Measurements from ENCODE around the gene CACFD1.

Gene CACFD1

GRCh38 chr9:133477461-133477860, 17.7 kb downstream of the CACFD1 start:
- TF ChIP-seq CSDC2 (CRISPR knock-in tag; IDR thresholded peaks at IDR 0.05) (no peak), CREB5 (CRISPR knock-in tag; IDR thresholded peaks at IDR 0.05; ENCODE audit: low read depth) (no peak), GLIS3 (CRISPR knock-in tag; IDR thresholded peaks at IDR 0.05) (no peak), ZNF70 (CRISPR knock-in tag; IDR thresholded peaks at IDR 0.05) (no peak), ESRRG (CRISPR knock-in tag; IDR thresholded peaks at IDR 0.05) (no peak), ISL1 (CRISPR knock-in tag; IDR thresholded peaks at IDR 0.05) (no peak), BACH2 (CRISPR knock-in tag; IDR thresholded peaks at IDR 0.05; ENCODE audit: borderline replicate concordance) (no peak)
- no peak for ATAC-seq

- TF ChIP-seq PPARA (CRISPR knock-in tag; IDR thresholded peaks at IDR 0.05; ENCODE audit: borderline replicate concordance) (no peak), OSR1 (CRISPR knock-in tag; IDR thresholded peaks at IDR 0.05) (no peak)
- ATAC-seq = peak; percentile 38
Observed at GRCh38 chr9:133477992-133478850, 18.4 kb downstream of the CACFD1 start.

- ATAC-seq = peak; percentile 100
Observed at GRCh38 chr9:133478851-133479711, 19.3 kb downstream of the CACFD1 start, which contains the start of gene SLC2A6. SLC2A6 (minus strand) TSS chr9:133479099; CDS start chr9:133479059, 40 bp downstream.

GRCh38 chr9:133483611-133484010, 23.8 kb downstream of the CACFD1 start:
- ATAC-seq = no peak
- TF ChIP-seq CSRNP3 (CRISPR knock-in tag; IDR thresholded peaks at IDR 0.05) (no peak), BACH2 (CRISPR knock-in tag; IDR thresholded peaks at IDR 0.05; ENCODE audit: borderline replicate concordance) (no peak), OSR1 (CRISPR knock-in tag; IDR thresholded peaks at IDR 0.05) (no peak), TSHZ2 (CRISPR knock-in tag; IDR thresholded peaks at IDR 0.05) (no peak), ZFP3 (CRISPR knock-in tag; IDR thresholded peaks at IDR 0.05) (no peak), GLIS3 (CRISPR knock-in tag; IDR thresholded peaks at IDR 0.05) (no peak), ZNF70 (CRISPR knock-in tag; IDR thresholded peaks at IDR 0.05) (no peak), ZNF565 (CRISPR knock-in tag; conservative IDR thresholded peaks at IDR 0.05; ENCODE audit: low read depth) (no peak)

More at GRCh38 chr9:133478851-133479711, 19.3 kb downstream of the CACFD1 start, which contains the start of gene SLC2A6:
- no peak for TF ChIP-seq PPARA (CRISPR knock-in tag; IDR thresholded peaks at IDR 0.05; ENCODE audit: borderline replicate concordance)
- TF ChIP-seq POU6F1 (CRISPR knock-in tag; IDR thresholded peaks at IDR 0.05; ENCODE audit: borderline replicate concordance, low read depth) = no peak
- no peak for TF ChIP-seq ZNF565 (CRISPR knock-in tag; conservative IDR thresholded peaks at IDR 0.05; ENCODE audit: low read depth)
- TF ChIP-seq BACH2 (CRISPR knock-in tag; IDR thresholded peaks at IDR 0.05; ENCODE audit: borderline replicate concordance) = no peak
- TF ChIP-seq ISL1 (CRISPR knock-in tag; IDR thresholded peaks at IDR 0.05) = no peak
- TF ChIP-seq ESRRG (CRISPR knock-in tag; IDR thresholded peaks at IDR 0.05) = no peak
- no peak for TF ChIP-seq ZC3H10 (CRISPR knock-in tag; IDR thresholded peaks at IDR 0.05)
- TF ChIP-seq CSDC2 (CRISPR knock-in tag; IDR thresholded peaks at IDR 0.05) = no peak
- TF ChIP-seq TCF4 (CRISPR knock-in tag; IDR thresholded peaks at IDR 0.05; ENCODE audit: borderline replicate concordance) = no peak
- TF ChIP-seq ZFP30 (CRISPR knock-in tag; IDR thresholded peaks at IDR 0.05) = no peak
- TF ChIP-seq TOX (CRISPR knock-in tag; IDR thresholded peaks at IDR 0.05; ENCODE audit: borderline replicate concordance) = no peak
- TF ChIP-seq TSHZ2 (CRISPR knock-in tag; IDR thresholded peaks at IDR 0.05) = no peak

All from SK-N-SH treated with all-trans-retinoic acid at 6 μM for 48 hours (cell line).